SK-N-SH treated with all-trans-retinoic acid at 6 μM for 48 hours (cell line): Measurements from ENCODE around the gene PFKP.

Experiments used
- ATAC-seq: fragments of 200-7000 bp; cut with Tn5 transposase; 3 replicates; pipeline ENCODE4 v1.9.1; 2020; ENCODE audit warnings: mild to moderate bottlenecking, moderate library complexity
- ARNTL ChIP-seq: fragments of 450-650 bp; formaldehyde crosslinking; IDR thresholded peaks from 2 replicates; pipeline ENCODE4 v1.5.0; 2020; ENCODE audit warnings: low read depth, mild to moderate bottlenecking, moderate library complexity, borderline replicate concordance
- BACH2 ChIP-seq: fragments of 250-450 bp; sonication (Bioruptor Pico); IDR thresholded peaks from 2 replicates; pipeline ENCODE4 v1.9.0; 2021; ENCODE audit warnings: mild to moderate bottlenecking, borderline replicate concordance
- CREB5 ChIP-seq: fragments of 250-450 bp; sonication (Bioruptor Pico); IDR thresholded peaks from 2 replicates; pipeline ENCODE4 v1.5.1; 2020; ENCODE audit warnings: low read depth, mild to moderate bottlenecking, moderate library complexity
- CSDC2 ChIP-seq: fragments of 250-450 bp; sonication (Bioruptor Pico); IDR thresholded peaks from 2 replicates; pipeline ENCODE4 v1.5.0; 2020; ENCODE audit warnings: mild to moderate bottlenecking, moderate library complexity
- CSRNP3 ChIP-seq: fragments of 250-450 bp; sonication (Bioruptor Pico); IDR thresholded peaks from 2 replicates; pipeline ENCODE4 v1.5.1; 2021; ENCODE audit warnings: mild to moderate bottlenecking, moderate library complexity
- ESRRG ChIP-seq: fragments of 250-450 bp; sonication (Bioruptor Pico); IDR thresholded peaks from 2 replicates; pipeline ENCODE4 v1.6.1; 2021; ENCODE audit warnings: mild to moderate bottlenecking
- GLIS3 ChIP-seq: fragments of 250-450 bp; sonication (Bioruptor Pico); IDR thresholded peaks from 2 replicates; pipeline ENCODE4 v1.5.0; 2020; ENCODE audit warnings: mild to moderate bottlenecking, moderate library complexity
- ISL1 ChIP-seq: fragments of 250-450 bp; sonication (Bioruptor Pico); IDR thresholded peaks from 2 replicates; pipeline ENCODE4 v2.1.2; 2022; ENCODE audit warnings: mild to moderate bottlenecking, moderate library complexity
- OSR1 ChIP-seq: fragments of 250-450 bp; sonication (Bioruptor Pico); IDR thresholded peaks from 2 replicates; pipeline ENCODE4 v1.8.0; 2022; ENCODE audit warnings: moderate library complexity, mild to moderate bottlenecking, inconsistent platforms
- PATZ1 ChIP-seq: fragments of 250-450 bp; sonication (Bioruptor Pico); IDR thresholded peaks from 2 replicates; pipeline ENCODE4 v1.8.0; 2020; ENCODE audit warnings: mild to moderate bottlenecking, moderate library complexity, borderline replicate concordance
- POU6F1 ChIP-seq: fragments of 250-450 bp; sonication (Bioruptor Pico); IDR thresholded peaks from 2 replicates; pipeline ENCODE4 v1.8.0; 2021; ENCODE audit warnings: low read depth, mild to moderate bottlenecking, moderate library complexity, borderline replicate concordance
- PPARA ChIP-seq: fragments of 250-450 bp; sonication (Bioruptor Pico); IDR thresholded peaks from 2 replicates; pipeline ENCODE4 v1.5.0; 2020; ENCODE audit warnings: mild to moderate bottlenecking, borderline replicate concordance
- RARB ChIP-seq: fragments of 250-450 bp; sonication (Bioruptor Pico); IDR thresholded peaks from 2 replicates; pipeline ENCODE4 v1.8.0; 2021; ENCODE audit warnings: mild to moderate bottlenecking, moderate library complexity
- SNAI2 ChIP-seq: fragments of 250-450 bp; sonication (Bioruptor Pico); IDR thresholded peaks from 2 replicates; pipeline ENCODE4 v1.5.0; 2020; ENCODE audit warnings: mild to moderate bottlenecking, moderate library complexity
- TCF4 ChIP-seq: fragments of 250-450 bp; sonication (Bioruptor Pico); IDR thresholded peaks from 2 replicates; pipeline ENCODE4 v1.8.0; 2021; ENCODE audit warnings: mild to moderate bottlenecking, moderate library complexity, borderline replicate concordance
- TOX ChIP-seq: fragments of 250-450 bp; sonication (Bioruptor Pico); IDR thresholded peaks from 2 replicates; pipeline ENCODE4 v1.8.0; 2021; ENCODE audit warnings: mild to moderate bottlenecking, moderate library complexity, borderline replicate concordance
- ZC3H10 ChIP-seq: fragments of 250-450 bp; sonication (Bioruptor Pico); IDR thresholded peaks from 2 replicates; pipeline ENCODE4 v1.5.1; 2021; ENCODE audit warnings: mild to moderate bottlenecking, moderate library complexity
- ZFP3 ChIP-seq: fragments of 250-450 bp; sonication (Bioruptor Pico); IDR thresholded peaks from 2 replicates; pipeline ENCODE4 v1.5.0; 2020; ENCODE audit warnings: mild to moderate bottlenecking, moderate library complexity
- ZFP30 ChIP-seq: fragments of 450-650 bp; formaldehyde crosslinking; IDR thresholded peaks from 2 replicates; pipeline ENCODE4 v1.5.0; 2022; ENCODE audit warnings: mild to moderate bottlenecking, moderate library complexity
- ZNF565 ChIP-seq: fragments of 450-650 bp; formaldehyde crosslinking; conservative IDR thresholded peaks from 2 replicates; pipeline ENCODE4 v1.5.0; 2020; ENCODE audit warnings: low read depth, mild to moderate bottlenecking, moderate library complexity
- ZNF70 ChIP-seq: fragments of 450-650 bp; formaldehyde crosslinking; IDR thresholded peaks from 2 replicates; pipeline ENCODE4 v1.5.0; 2020; ENCODE audit warnings: mild to moderate bottlenecking, moderate library complexity

Gene PFKP

GRCh38 chr10:3081383-3081981 lies 14.1 kb downstream of the PFKP start:
- TF ChIP-seq PATZ1 (CRISPR knock-in tag) (no peak), POU6F1 (no peak), PPARA (CRISPR knock-in tag) (no peak), SNAI2 (CRISPR knock-in tag) (no peak), RARB (CRISPR knock-in tag) (no peak), ZC3H10 (CRISPR knock-in tag) (no peak), ESRRG (no peak), OSR1 (no peak), ZNF70 (CRISPR knock-in tag) (no peak), BACH2 (CRISPR knock-in tag) (no peak), ZFP30 (CRISPR knock-in tag) (no peak), GLIS3 (no peak), ISL1 (CRISPR knock-in tag) (no peak), CREB5 (CRISPR knock-in tag) (no peak), ZFP3 (CRISPR knock-in tag) (no peak), CSRNP3 (CRISPR knock-in tag) (no peak), ZNF565 (CRISPR knock-in tag) (no peak)
- ATAC-seq = no peak

- no peak for ATAC-seq
- TF ChIP-seq CREB5 (CRISPR knock-in tag) (no peak), ZNF565 (CRISPR knock-in tag) (no peak), ZFP3 (CRISPR knock-in tag) (no peak), ZNF70 (CRISPR knock-in tag) (no peak), OSR1 (no peak), TCF4 (no peak), PPARA (CRISPR knock-in tag) (no peak), CSRNP3 (CRISPR knock-in tag) (no peak), SNAI2 (CRISPR knock-in tag) (no peak), ARNTL (CRISPR knock-in tag) (no peak), ZFP30 (CRISPR knock-in tag) (no peak), RARB (CRISPR knock-in tag) (no peak), GLIS3 (no peak), ESRRG (no peak), CSDC2 (no peak), TOX (no peak)
Measured at GRCh38 chr10:3082290-3082689, 14.9 kb downstream of the PFKP start.
